Measurements from ENCODE around the gene NUDT5. TPM values are rescaled to one million over a fixed set of nuclear protein-coding genes. Genes with fewer than 3 reads are reported as not detected.

Gene NUDT5
- 60.5 and 77.6 TPM in 2 replicates for polyA plus RNA-seq

GRCh38 chr10:12195603-12196506 lies at the start of gene NUDT5, which contains the start of gene CDC123:
Gene NUDT5 (minus strand): TSS chr10:12195891. CDS start chr10:12186291, 9,600 bp downstream.
Gene CDC123 (plus strand): TSS chr10:12196188. CDS start chr10:12196246, 58 bp downstream.

GRCh38 chr10:12129222-12130111 lies 66.2 kb downstream of the NUDT5 start, which contains the start of gene SEC61A2:
Gene SEC61A2 (plus strand): TSS chr10:12129677. CDS start chr10:12129788, 111 bp downstream.

Other genes with a start within 250 kb of the NUDT5 start
- 28.3 and 28.4 TPM in 2 replicates for gene UPF2, start 153.1 kb downstream of the NUDT5 start, polyA plus RNA-seq
- gene DHTKD1, start 126.9 kb downstream of the NUDT5 start, polyA plus RNA-seq = 4.0 and 4.2 TPM in 2 replicates
- 36.1 and 44.2 TPM in 2 replicates for gene SEC61A2, start 66.2 kb downstream of the NUDT5 start, polyA plus RNA-seq
- 96.9 and 166 TPM in 2 replicates for gene CDC123, start 297 bp upstream of the NUDT5 start, polyA plus RNA-seq
- gene CAMK1D, start 153.7 kb upstream of the NUDT5 start, polyA plus RNA-seq = 3.1 and 8.0 TPM in 2 replicates

Data from Purkinje cell (primary cell).